Iris pigment epithelial cell (primary cell): ENCODE results near the gene PDE4B.
A peak's percentile ranks its signal among the peaks of the same experiment; 100 is the strongest.

Experiments
- DNase-seq: peaks from one replicate; pipeline ENCODE4 v3.0.0-alpha.2; 2011; ENCODE audit warnings: low read depth

Gene PDE4B

GRCh38 chr1:66286307-66286706, 493.6 kb downstream of the PDE4B start:
- DNase-seq: no peak

GRCh38 chr1:66288048-66288447, 495.4 kb downstream of the PDE4B start:
- DNase-seq: no peak

- DNase-seq: peak; percentile 28
Measured at GRCh38 chr1:66290761-66291530, 498.3 kb downstream of the PDE4B start.

GRCh38 chr1:66291531-66291864, 498.8 kb downstream of the PDE4B start:
- DNase-seq: no peak

- no peak for DNase-seq
Measured at GRCh38 chr1:66292305-66292704, 499.6 kb downstream of the PDE4B start.

- no peak for DNase-seq
Measured at GRCh38 chr1:66292944-66293343, 500.2 kb downstream of the PDE4B start.

GRCh38 chr1:66294707-66295370, 502.1 kb downstream of the PDE4B start:
- DNase-seq: peak; percentile 84

GRCh38 chr1:66295803-66296202, 503.1 kb downstream of the PDE4B start:
- no peak for DNase-seq

- no peak for DNase-seq
Measured at GRCh38 chr1:66296370-66296769, 503.7 kb downstream of the PDE4B start.

- no peak for DNase-seq
Measured at GRCh38 chr1:66296951-66297350, 504.3 kb downstream of the PDE4B start.

GRCh38 chr1:66298464-66298863, 505.8 kb downstream of the PDE4B start:
- peak; percentile 40 for DNase-seq

- DNase-seq: no peak
Measured at GRCh38 chr1:66300280-66300971, 507.7 kb downstream of the PDE4B start.

GRCh38 chr1:66300972-66301451, 508.3 kb downstream of the PDE4B start:
- peak; percentile 75 for DNase-seq

GRCh38 chr1:66302184-66302742, 509.6 kb downstream of the PDE4B start:
- no peak for DNase-seq

GRCh38 chr1:66302815-66303214, 510.1 kb downstream of the PDE4B start:
- no peak for DNase-seq

GRCh38 chr1:66303646-66304045, 511.0 kb downstream of the PDE4B start:
- no peak for DNase-seq

- DNase-seq: no peak
Measured at GRCh38 chr1:66304128-66304527, 511.4 kb downstream of the PDE4B start.

- DNase-seq: no peak
Measured at GRCh38 chr1:66305927-66306326, 513.2 kb downstream of the PDE4B start.

- DNase-seq: no peak
Measured at GRCh38 chr1:66309006-66309741, 516.5 kb downstream of the PDE4B start.

- DNase-seq: peak; percentile 75
Measured at GRCh38 chr1:66311092-66311491, 518.4 kb downstream of the PDE4B start.

- no peak for DNase-seq
Measured at GRCh38 chr1:66311628-66312027, 518.9 kb downstream of the PDE4B start.
